ENCODE results near the gene ALDH8A1.

Gene ALDH8A1

GRCh38 chr6:134934793-134935485 is 15.0 kb downstream of the ALDH8A1 start:
- CTCF ChIA-PET, result interaction anchor here (0.9 to 1.8 kb wide), 3 partner anchors 16 to 761 kb away, joined by 3 to 4 read pairs (median 4); no protein-coding TSS in a partner anchor
- POLR2A ChIA-PET, result no interaction called here
- DNase-seq (ENCODE audit: extremely low spot score), result no peak
- TF ChIP-seq CTCF (IDR thresholded peaks at IDR 0.05; ENCODE audit: control extremely low read depth, extremely low read depth, low read depth, missing control alignments), result no peak

GRCh38 chr6:134932535-134933470 is 17.1 kb downstream of the ALDH8A1 start:
- TF ChIP-seq CTCF (IDR thresholded peaks at IDR 0.05; ENCODE audit: control extremely low read depth, extremely low read depth, low read depth, missing control alignments), result no peak
- ChIA-PET CTCF (interaction anchor here (1.5 to 5.6 kb wide), 4 partner anchors 8 to 26 kb away, joined by 3 to 29 read pairs (median 4); no protein-coding TSS in a partner anchor), POLR2A (no interaction called here)
- no peak for DNase-seq (ENCODE audit: extremely low spot score)

- DNase-seq (ENCODE audit: extremely low spot score), result no peak
- ChIA-PET CTCF (interaction anchor here (1.5 to 5.6 kb wide), 5 partner anchors 9 to 808 kb away, joined by 3 to 29 read pairs (median 5); no protein-coding TSS in a partner anchor), POLR2A (no interaction called here)
- TF ChIP-seq CTCF (IDR thresholded peaks at IDR 0.05; ENCODE audit: control extremely low read depth, extremely low read depth, low read depth, missing control alignments), result no peak
These were observed 17.8 kb downstream of the ALDH8A1 start for GRCh38 chr6:134932098-134932497.

- ChIA-PET POLR2A (no interaction called here), CTCF (interaction anchor here (0.7 to 5.6 kb wide), 3 partner anchors 10 to 807 kb away, joined by 3 to 29 read pairs (median 8); no protein-coding TSS in a partner anchor)
- TF ChIP-seq CTCF (IDR thresholded peaks at IDR 0.05; ENCODE audit: control extremely low read depth, extremely low read depth, low read depth, missing control alignments), result no peak
- no peak for DNase-seq (ENCODE audit: extremely low spot score)
These were observed 19.4 kb downstream of the ALDH8A1 start for GRCh38 chr6:134930463-134930862.

- POLR2A ChIA-PET, result no interaction called here
- CTCF ChIA-PET, result interaction anchor here (5.6 kb wide), 1 partner anchor 12 kb away, joined by 29 read pairs; no protein-coding TSS in a partner anchor
- no peak for TF ChIP-seq CTCF (IDR thresholded peaks at IDR 0.05; ENCODE audit: control extremely low read depth, extremely low read depth, low read depth, missing control alignments)
- DNase-seq (ENCODE audit: extremely low spot score), result no peak
These were observed 21.6 kb downstream of the ALDH8A1 start for GRCh38 chr6:134928151-134928900.

GRCh38 chr6:134925800-134926199 is 24.1 kb downstream of the ALDH8A1 start:
- DNase-seq (ENCODE audit: extremely low spot score), result no peak
- POLR2A ChIA-PET, result no interaction called here
- CTCF ChIA-PET, result interaction anchor here (2.4 kb wide), 1 partner anchor 15 kb away, joined by 14 read pairs; no protein-coding TSS in a partner anchor

More at GRCh38 chr6:134925800-134926199, 24.1 kb downstream of the ALDH8A1 start:
- no peak for TF ChIP-seq CTCF (IDR thresholded peaks at IDR 0.05; ENCODE audit: control extremely low read depth, extremely low read depth, low read depth, missing control alignments)
